ENCODE data around the gene PRKACB.

- TF ChIP-seq CTCF (IDR thresholded peaks at IDR 0.05; ENCODE audit: insufficient read depth, low read depth, low read length) (no peak), EZH2 (IDR thresholded peaks at IDR 0.05; ENCODE audit: insufficient read depth, low read length) (no peak)
Measured at GRCh38 chr1:84143796-84144565, at the start of gene PRKACB.
